NK-92 (cell line): Measurements from ENCODE around the gene NBPF1.
"Not testable (repeated sequence)": the region's sequence is repeated elsewhere in the genome, so short reads cannot be mapped to it uniquely, and the experiment has no call there.

Experiments
- DNase-seq: peaks from one replicate; lab custom pipeline; 2025; ENCODE audit not compliant: unreplicated experiment; lab: John Stamatoyannopoulos, UW

The NBPF1 gene

GRCh38 chr1:16557034-16557433 lies 56.3 kb downstream of the NBPF1 start:
- not testable (repeated sequence) for DNase-seq

- not testable (repeated sequence) for DNase-seq
These were observed 60.1 kb downstream of the NBPF1 start for GRCh38 chr1:16553244-16553643.

GRCh38 chr1:16550212-16550918 lies 63.0 kb downstream of the NBPF1 start:
- DNase-seq: not testable (repeated sequence)

GRCh38 chr1:16549545-16549944 lies 63.8 kb downstream of the NBPF1 start:
- DNase-seq: not testable (repeated sequence)

- DNase-seq: not testable (repeated sequence)
These were observed 65.7 kb downstream of the NBPF1 start for GRCh38 chr1:16547502-16548241.

GRCh38 chr1:16545682-16546095 lies 67.7 kb downstream of the NBPF1 start:
- DNase-seq: not testable (repeated sequence)

GRCh38 chr1:16540421-16540893 lies 72.9 kb downstream of the NBPF1 start:
- not testable (repeated sequence) for DNase-seq

- DNase-seq: not testable (repeated sequence)
These were observed 75.8 kb downstream of the NBPF1 start for GRCh38 chr1:16537528-16537927.

GRCh38 chr1:16536796-16537195 lies 76.6 kb downstream of the NBPF1 start:
- not testable (repeated sequence) for DNase-seq

GRCh38 chr1:16535898-16536297 lies 77.5 kb downstream of the NBPF1 start:
- DNase-seq: not testable (repeated sequence)

- not testable (repeated sequence) for DNase-seq
These were observed 77.9 kb downstream of the NBPF1 start for GRCh38 chr1:16535487-16535886.

GRCh38 chr1:16534829-16535456 lies 78.4 kb downstream of the NBPF1 start:
- DNase-seq: not testable (repeated sequence)

GRCh38 chr1:16534239-16534828 lies 79.0 kb downstream of the NBPF1 start:
- DNase-seq: not testable (repeated sequence)

- DNase-seq: not testable (repeated sequence)
These were observed 81.0 kb downstream of the NBPF1 start for GRCh38 chr1:16532235-16532991.

- not testable (repeated sequence) for DNase-seq
These were observed 85.0 kb downstream of the NBPF1 start for GRCh38 chr1:16528338-16528737.

GRCh38 chr1:16525769-16526168 lies 87.6 kb downstream of the NBPF1 start:
- DNase-seq: not testable (repeated sequence)

GRCh38 chr1:16521679-16522078 lies 91.7 kb downstream of the NBPF1 start:
- DNase-seq: not testable (repeated sequence)

- DNase-seq: no peak
These were observed 92.1 kb downstream of the NBPF1 start for GRCh38 chr1:16521288-16521583.

GRCh38 chr1:16520435-16521287 lies 92.7 kb downstream of the NBPF1 start:
- DNase-seq: not testable (repeated sequence)
